SHP77 (cell line): ENCODE measurements around the gene CYP27B1.

ENCODE experiments used
- DNase-seq, 2 experiments: peaks; one replicate each; lab custom pipeline; 2025; lab: John Stamatoyannopoulos, UW

Gene CYP27B1

DNA sequence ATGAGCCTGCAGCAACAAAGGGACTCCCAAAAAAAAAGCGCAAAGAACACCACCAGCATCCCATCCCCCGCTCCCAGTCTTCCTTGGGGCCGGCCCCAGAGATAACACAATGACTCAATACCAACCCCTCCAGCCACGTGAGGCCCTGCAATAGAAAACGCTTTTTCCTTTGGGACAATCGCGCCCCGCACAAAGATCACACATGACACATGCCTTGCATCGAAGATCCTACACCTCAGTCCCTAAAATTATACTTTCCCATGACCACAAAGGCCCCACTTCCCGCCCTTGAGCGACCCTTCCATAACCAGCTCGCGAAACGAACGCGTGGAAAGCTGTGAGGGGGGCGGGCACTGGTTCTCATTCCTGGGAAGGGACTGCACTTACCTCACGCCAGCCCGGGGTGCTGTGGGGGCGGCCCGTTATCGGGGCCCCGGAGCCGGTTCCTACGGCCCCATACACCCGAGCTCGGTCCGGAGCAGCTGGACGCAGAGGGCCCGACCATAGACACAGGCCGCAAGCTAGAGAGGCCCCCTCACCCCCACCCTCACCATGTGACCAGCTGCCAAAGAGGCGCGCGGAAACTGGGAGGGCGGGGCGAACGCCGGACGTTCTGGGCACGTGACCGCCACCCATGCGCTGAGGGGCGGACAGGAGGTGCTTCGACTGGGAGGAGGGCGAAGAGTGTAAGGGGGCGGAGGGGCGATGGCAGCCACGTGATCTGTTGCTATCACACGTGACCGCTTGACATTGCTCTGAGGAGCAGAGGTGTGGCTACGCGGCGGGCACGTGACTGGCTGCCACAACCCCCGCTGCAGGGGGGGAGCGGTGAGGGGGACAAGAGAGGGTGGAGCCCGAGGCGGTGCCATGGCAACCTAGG lies 14.8 kb downstream of the CYP27B1 start, which contains the start of gene CDK4:
Gene CDK4, minus strand, starts transcription at position 523 of the 880 bp plus-strand sequence. CDS start 593 bp downstream, outside the sequence.
- DNase-seq, result peak; percentile 98 to 99

DNA sequence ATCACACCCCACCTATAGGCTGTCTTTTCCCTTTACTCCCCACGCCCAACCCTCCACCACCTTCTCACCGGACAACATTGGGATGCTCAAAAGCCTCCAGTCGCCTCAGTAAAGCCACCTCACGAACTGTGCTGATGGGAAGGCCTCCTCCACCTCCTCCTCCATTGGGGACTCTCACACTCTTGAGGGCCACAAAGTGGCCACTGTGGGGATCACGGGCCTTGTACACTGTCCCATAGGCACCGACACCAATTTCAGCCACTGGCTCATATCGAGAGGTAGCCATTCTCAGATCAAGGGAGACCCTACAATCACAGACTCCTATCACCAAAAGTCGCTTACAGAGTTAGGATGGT lies 15.5 kb downstream of the CYP27B1 start:
- no peak for DNase-seq

DNA sequence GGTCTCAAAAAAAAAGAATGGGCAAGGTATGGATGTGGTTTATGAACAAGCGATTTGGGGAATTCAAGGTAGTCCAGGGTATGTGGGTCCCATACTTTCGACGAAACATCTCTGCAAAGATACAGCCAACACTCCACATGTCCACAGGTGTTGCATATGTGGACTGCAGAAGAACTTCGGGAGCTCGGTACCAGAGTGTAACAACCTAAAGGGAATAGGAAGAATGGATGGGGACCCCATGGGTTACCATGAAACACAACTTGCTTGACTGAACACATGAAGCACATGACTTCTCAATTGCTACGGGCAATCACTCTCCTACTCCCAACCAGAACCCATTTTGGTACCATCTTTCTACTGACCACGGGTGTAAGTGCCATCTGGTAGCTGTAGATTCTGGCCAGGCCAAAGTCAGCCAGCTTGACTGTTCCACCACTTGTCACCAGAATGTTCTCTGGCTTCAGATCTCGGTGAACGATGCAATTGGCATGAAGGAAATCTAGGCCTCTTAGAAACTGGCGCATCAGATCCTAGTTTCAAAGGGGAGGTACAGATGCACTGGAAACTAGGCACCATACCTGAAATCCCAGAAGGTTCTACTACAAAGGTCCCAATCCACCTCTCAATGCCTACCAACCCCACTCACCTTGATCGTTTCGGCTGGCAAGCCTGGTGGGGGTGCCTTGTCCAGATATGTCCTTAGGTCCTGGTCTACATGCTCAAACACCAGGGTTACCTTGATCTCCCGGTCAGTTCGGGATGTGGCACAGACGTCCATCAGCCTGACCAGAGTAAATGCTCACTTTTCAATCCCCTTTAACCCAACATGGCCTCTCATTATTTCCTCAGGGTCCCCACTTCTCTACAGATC lies 16.1 kb downstream of the CYP27B1 start:
- DNase-seq, result no peak

GRCh38 chr12:57749061-57749460 lies 17.8 kb downstream of the CYP27B1 start:
- DNase-seq, result no peak

GRCh38 chr12:57746025-57746424 lies 20.9 kb downstream of the CYP27B1 start:
- no peak for DNase-seq

DNA sequence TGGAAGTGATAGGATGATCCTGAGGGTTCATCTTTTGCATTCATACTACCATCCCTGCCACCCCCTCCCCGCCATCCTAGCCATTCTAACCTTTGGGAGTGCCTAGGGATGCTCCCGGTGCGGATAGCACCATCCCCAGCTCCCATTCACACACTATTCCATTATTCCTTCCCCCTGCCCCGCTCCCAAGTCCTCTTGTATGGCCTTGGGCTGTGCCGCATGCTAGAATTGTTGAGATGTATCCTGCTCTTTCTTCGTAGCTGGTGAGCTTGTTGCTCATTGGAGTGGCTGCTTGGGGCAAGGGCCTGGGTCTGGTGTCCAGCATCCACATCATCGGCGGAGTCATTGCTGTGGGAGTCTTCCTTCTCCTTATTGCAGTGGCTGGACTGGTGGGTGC lies 21.4 kb downstream of the CYP27B1 start:
- DNase-seq, result no peak

DNA sequence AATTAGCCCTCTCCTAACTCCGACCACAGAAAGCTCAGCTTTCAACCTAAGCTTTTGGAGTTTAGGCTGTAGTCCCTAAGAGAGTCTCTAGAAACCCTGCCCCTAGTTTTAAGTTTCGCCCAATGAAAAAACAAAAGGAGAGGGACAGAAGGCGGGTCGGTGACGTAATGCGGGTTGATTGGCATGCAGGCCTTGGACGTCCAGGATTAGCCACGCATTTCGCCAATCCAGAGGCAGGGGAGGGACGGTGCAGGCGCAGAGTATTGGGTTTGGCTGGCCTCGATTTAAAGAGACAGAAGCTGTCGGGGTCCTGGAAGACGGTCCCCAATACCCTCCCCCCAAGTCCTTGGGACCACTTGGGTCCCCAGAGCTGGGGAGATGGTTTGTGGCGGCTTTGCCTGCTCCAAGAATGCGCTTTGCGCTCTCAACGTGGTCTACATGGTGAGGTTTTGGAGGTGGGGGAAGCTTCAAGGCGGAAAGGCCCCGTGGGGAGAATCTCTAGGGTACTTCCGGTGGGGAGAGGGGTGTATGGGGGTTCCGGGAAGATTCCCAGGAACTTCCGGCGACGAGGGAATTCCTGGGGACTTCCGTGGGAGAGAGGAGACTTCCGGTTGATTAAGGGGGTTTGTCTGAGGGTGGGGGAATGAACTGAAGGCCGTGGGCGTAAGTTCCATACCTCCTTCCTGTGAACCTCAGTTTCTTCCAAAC lies 21.9 kb downstream of the CYP27B1 start, which contains the start of gene TSPAN31:
Gene TSPAN31, plus strand, starts transcription at position 263 of the 708 bp plus-strand sequence. Its CDS starts 116 bp downstream, at position 379.
- peak; percentile 95 to 96 for DNase-seq

GRCh38 chr12:57744194-57744776 lies 22.6 kb downstream of the CYP27B1 start:
- DNase-seq, result peak; percentile 77 to 79

GRCh38 chr12:57743769-57744168 lies 23.1 kb downstream of the CYP27B1 start:
- no peak for DNase-seq

DNA sequence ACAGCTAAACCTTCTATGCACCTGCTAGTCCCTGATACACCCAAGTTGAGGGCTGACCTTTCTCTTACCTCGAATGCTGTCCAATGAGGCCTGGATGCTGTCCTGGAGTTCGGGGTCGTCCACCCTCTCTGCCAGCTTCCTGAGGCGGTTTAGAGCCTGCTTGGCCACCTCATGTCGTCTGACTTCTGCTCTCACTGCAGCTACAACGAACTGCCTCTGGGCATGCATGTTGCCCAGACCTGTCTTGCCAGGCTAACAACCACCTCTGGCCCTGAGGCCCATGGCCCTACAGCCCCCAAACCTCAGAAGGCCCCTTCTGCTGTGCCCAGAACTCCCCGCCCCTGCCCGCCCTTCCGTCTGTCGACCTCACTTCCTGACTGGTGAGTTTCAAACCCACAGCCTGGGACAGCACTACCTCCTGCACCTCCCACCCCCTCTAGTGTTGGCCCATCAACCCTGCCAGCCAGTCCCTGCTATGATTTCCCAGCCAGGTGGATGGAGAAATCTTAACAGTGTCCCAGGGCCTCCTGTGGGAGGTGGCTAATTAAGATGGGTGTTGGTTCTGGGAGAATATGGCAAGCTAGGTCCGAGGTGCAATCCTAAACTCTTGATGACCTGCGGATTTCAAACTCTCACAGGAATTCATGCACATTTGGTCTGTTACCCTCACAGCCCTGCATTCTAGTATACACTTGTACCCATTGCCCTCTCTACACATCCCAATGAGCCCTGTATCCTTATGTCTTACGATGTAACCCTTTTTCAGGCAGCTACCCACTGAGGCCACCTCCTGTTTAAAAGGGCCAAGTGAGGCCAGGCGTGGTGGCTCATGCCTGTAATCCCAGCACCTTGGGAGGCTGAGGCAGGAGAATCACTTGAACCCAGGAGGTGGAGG lies 24.8 kb downstream of the CYP27B1 start:
- DNase-seq, result peak in 1 of 2 experiments; percentile 43

GRCh38 chr12:57741413-57741789 lies 25.5 kb downstream of the CYP27B1 start:
- no peak for DNase-seq

GRCh38 chr12:57740656-57741412 lies 26.0 kb downstream of the CYP27B1 start:
- no peak for DNase-seq

DNA sequence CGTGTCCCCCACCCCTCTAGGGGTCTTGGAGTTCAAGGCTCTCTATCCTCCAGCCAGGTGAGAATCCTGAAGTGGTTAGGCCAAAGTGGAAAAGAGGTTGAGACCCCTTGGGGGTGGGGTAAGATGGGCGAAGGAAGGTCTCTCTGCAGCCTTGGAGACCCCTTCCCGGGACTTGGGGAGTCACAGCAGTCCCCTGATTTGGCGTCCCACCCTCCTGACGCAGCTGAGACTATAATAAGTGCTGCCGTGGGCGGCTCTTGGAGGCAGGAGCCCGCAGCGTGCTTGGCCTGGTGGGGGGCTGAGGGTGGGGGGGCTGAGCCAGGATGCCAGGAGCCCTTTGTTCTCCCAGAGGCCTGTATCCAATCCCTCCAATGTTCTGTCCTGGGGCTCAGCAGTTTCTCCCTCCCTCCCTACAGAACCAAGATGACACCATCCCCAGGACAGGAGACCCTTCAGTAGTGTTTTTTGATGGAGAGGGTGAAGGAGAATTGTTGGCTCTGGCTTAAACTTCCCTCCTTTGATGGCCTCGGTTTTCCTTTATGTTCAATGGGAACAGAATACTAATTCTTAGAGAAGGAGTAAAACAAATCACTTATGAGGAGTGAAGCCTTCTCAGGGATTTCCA lies 26.9 kb downstream of the CYP27B1 start:
- DNase-seq, result no peak

DNA sequence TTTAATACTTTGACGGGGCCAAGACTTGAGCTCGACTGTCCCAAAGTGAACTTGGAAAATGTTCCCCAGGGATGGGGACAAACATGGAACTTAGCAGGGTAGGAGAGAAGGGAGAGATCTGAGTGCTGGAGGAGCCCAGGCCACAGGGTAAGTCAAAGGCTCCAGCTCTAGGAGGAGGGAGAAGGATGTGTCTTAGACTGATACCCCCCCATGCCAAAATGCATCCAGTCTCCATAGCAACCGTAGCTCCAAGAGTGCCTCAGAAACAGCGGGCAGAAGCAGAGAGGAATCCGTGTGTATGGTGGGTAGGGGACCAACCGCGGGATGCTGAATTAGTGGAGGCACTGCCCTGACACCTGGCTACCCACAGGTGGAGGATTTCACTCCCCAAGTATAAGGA lies 27.5 kb downstream of the CYP27B1 start:
- DNase-seq, result no peak

DNA sequence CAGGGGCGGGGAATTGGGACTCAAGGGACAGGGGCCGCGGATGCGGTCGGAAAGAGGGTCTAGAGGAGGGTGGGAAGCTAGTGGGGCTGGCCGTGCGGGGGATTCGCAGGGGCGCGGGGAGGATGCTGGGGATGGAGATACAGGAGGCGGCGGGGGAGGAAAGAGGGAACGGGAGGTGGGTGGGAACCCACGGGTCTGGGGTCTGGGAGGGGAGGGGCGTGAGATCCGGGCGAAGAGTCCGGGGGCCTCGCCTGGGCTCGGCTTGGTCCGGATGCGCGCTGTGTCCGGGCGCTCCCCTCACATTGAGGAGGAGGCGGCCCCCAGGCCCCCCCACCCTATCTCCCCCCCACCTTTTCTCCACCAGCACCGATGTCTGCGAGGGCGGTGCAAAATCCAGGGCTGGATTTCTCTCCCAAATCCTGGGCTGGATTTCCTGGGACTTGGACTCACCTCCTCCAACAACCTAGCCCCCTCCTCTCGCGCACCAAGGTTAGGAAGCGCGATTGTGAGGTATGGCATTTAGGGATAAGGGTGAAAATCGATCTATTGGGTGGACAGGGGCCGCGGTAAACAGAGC lies 28.1 kb downstream of the CYP27B1 start, which contains the start of gene AGAP2:
Gene AGAP2, minus strand, starts transcription at position 82 of the 577 bp plus-strand sequence. CDS start 496 bp downstream, outside the sequence.
- DNase-seq, result peak; percentile 34 to 35

DNA sequence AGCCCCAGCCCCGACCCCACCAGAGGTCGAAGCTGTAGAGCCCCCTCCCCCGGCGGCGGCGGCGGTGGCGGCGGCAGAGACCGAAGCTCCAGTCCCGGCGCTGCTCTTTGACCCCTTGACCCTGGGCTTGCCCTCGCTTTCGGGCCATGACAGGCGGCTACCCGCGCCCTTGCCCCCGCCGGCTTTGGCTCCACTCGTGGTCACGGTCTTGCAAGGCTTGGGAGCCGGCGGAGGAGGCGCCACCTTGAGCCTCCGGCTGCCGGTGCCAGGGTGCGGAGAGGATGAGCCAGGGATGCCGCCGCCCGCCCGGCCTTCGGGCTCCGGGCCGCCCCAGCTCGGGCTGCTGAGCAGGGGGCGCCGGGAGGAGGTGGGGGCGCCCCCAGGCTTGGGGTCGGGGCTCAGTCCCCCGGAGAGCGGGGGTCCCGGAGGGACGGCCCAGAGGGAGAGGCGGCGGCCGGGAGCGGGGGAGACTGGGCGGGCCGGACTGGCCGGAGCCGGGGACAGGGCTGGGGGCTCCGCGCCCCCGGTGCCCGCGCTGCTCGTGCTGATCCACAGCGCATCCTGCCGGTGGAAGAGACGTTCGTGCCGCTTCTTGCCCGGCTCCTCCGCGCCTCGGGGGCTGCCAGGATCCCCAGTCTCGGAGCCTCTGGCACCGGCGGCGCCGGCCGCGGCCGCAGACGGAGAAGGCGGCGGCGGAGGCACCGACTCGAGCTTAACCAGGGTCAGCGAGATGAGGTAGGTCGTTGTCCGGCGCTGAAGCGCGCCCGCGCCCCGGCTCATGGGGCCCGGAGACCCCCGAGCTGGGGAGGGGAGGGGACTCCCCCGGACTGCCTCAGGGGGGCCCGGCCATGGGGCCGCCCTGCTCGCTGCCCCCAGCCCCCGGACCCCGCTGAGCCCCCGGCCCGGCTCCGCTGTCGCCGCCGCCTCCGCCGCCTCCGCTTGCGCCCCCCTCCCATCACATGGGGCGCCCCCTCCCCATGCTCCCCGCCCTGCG lies 29.1 kb downstream of the CYP27B1 start:
- DNase-seq, result peak in 1 of 2 experiments; percentile 33

DNA sequence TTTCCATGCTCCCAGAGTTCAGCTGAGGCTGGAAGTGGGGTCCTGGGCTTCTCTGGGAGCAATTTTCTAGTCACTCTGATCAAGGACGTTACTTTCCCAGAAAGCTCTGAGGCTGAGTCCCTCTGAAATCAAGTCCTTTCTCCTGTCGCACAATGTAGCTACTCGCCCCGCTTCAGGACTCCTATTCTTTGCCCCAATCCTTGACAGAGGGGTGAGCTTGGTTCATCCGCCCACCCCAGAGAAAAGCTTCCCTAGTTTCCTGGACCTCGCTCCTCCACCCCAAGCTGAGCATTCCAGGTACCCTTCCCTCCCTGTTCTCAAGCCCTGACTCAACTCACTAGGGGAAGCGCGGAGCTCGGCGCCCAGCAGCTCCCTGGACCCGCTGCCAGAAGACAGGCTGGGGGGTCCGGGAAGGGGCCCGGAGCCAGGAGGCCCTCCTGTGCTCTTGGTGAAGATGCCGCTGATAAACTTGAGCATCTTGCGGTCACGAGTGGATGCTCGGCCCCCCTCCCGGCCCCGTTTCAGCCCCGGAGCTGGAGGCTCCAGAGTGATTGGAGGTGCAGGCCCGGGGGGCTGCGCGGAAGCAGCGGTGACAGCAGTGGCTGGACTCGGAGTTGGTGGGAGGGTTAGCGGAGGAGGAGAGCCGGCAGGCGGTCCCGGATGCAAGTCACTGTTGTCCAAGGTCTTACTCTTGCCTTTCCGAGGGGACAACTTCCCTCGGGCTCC lies 30.0 kb downstream of the CYP27B1 start:
- no peak for DNase-seq
